AG10803 (cell line): Measurements from ENCODE around the gene GP1BB.
"Not testable (repeated sequence)": the region's sequence is repeated elsewhere in the genome, so short reads cannot be mapped to it uniquely, and the experiment has no call there.

Source experiments
- DNase-seq: peaks from one replicate; pipeline ENCODE4 v3.0.0; 2010; ENCODE audit warnings: low read depth
- H3K4me3 ChIP-seq: 2 replicates; pipeline ENCODE4 v1.5.1; 2011; ENCODE audit warnings: mild to moderate bottlenecking, low read length, control low read depth
- TF ChIP-seq, protein P1 (sequence below): conservative IDR thresholded peaks from 2 replicates; pipeline ENCODE4 v1.5.1; 2011; ENCODE audit warnings: mild to moderate bottlenecking, low read length, control low read depth, inconsistent platforms

GP1BB gene

DNA sequence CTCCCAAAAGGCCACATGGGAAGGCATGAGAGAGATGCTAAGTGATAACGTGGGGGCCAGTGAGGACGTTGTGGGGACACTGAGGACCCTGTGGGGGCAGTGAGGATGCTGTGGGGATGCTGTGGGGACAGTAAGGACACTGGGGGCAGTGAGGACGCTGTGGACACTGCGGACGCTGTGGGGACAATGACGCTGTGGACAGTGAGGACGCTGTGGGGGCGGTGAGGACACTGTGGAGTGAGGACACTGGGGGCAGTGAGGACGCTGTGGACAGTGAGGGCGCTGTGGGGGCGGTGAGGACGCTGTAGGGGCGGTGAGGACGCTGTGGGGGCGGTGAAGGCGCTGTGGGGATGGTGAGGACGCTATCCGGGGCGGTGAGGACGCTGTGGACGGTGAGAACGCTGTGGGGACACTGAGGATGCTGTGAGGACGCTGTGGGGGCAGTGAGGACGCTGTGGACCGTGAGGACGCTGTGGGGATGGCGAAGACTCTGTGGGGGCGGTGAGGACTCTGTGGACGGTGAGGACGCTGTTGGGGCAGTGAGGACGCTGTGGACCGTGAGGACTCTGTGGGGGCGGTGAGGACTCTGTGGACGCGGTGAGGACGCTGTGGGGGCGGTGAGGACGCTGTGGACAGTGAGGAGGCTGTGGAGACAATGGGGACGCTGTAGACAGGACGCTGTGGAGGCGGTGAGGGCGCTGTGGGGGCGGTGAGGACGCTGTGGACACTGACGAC, 1.8 kb downstream of the GP1BB start:
- no peak overlapping the region for H3K4me3 ChIP-seq
- no peak for DNase-seq
- TF ChIP-seq, protein P1, sequence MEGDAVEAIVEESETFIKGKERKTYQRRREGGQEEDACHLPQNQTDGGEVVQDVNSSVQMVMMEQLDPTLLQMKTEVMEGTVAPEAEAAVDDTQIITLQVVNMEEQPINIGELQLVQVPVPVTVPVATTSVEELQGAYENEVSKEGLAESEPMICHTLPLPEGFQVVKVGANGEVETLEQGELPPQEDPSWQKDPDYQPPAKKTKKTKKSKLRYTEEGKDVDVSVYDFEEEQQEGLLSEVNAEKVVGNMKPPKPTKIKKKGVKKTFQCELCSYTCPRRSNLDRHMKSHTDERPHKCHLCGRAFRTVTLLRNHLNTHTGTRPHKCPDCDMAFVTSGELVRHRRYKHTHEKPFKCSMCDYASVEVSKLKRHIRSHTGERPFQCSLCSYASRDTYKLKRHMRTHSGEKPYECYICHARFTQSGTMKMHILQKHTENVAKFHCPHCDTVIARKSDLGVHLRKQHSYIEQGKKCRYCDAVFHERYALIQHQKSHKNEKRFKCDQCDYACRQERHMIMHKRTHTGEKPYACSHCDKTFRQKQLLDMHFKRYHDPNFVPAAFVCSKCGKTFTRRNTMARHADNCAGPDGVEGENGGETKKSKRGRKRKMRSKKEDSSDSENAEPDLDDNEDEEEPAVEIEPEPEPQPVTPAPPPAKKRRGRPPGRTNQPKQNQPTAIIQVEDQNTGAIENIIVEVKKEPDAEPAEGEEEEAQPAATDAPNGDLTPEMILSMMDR = no peak

DNA sequence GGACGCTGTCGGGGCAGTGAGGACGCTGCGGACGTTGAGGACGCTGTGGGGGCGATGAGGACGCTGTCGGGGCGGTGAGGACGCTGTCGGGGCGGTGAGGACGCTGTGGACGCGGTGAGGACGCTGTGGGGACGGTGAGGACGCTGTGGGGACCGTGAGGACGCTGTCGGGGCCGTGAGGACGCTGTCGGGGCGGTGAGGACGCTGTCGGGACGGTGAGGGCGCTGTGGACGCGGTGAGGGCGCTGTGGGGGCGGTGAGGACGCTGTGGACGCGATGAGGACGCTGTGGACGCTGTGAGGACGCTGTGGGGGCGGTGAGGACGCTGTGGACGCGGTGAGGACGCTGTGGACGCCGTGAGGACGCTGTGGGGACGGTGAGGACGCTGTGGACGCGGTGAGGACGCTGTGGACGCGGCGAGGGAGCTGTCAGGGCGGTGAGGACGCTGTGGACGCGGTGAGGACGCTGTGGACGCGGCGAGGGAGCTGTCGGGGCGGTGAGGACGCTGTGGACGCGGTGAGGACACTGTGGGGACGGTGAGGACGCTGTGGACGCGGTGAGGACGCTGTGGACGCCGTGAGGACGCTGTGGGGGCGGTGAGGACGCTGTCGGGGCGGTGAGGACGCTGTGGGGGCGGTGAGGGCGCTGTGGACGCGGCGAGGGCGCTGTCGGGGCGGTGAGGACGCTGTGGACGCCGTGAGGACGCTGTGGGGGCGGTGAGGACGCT, 2.9 kb downstream of the GP1BB start:
- H3K4me3 ChIP-seq, DNase-seq: not testable (repeated sequence)

DNA sequence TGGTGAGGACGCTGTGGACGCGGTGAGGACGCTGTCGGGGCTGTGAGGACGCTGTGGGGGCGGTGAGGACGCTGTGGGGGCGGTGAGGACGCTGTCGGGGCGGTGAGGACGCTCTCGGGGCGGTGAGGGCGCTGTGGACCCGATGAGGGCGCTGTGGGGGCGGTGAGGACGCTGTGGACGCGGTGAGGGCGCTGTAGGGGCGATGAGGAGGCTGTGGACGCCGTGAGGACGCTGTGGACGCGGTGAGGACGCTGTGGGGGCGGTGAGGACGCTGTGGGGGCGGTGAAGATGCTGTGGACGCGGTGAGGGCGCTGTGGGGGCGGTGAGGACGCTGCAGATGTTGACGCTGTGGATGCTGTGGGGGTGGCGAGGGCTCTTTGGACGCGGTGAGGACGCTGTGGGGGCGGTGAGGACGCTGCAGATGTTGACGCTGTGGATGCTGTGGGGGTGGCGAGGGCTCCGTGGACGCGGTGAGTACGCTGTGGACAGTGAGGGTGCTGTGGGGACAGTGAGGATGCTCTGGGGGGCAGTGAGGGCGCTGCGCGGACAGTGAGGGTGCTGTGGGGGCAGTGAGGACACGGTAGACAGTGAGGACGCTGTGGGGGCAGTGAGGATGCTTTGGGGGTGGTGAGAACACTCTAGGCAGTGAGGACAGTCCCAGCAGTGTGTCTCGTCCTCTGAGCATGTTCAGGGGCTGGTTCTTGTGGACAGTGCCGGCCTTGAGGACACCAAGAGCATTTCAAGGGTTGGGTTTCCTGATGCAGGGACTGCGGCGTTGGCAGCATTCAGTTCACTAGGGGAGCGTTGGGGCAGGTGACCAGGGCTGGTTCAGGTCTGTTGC, 4.2 kb downstream of the GP1BB start:
- no peak for DNase-seq
- TF ChIP-seq, protein P1 = no peak

DNA sequence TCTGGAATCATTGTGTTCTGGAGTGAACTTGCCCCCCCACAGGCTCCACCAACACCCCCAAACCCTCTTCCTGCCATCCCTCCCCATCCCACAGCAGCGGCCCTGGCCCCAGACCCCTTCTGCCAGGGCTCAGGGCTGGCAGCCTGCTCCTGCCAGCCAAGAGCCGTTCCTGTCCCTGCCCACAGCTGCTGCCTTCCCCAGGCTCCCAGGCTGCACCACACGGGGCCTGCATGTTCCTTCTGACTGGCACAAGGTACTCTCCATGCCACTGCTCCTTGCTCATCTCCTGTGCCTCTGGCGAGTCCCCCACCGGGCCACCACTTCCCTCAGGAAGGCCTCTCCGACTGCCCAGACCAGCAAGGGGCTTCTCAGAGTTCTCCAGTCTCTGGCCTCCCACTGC, 4.9 kb downstream of the GP1BB start:
- no peak for DNase-seq
- TF ChIP-seq, protein P1 = no peak
- no peak overlapping the region for H3K4me3 ChIP-seq

More for the DNA sequence above, 4.2 kb downstream of the GP1BB start:
- no peak overlapping the region for H3K4me3 ChIP-seq

DNA sequence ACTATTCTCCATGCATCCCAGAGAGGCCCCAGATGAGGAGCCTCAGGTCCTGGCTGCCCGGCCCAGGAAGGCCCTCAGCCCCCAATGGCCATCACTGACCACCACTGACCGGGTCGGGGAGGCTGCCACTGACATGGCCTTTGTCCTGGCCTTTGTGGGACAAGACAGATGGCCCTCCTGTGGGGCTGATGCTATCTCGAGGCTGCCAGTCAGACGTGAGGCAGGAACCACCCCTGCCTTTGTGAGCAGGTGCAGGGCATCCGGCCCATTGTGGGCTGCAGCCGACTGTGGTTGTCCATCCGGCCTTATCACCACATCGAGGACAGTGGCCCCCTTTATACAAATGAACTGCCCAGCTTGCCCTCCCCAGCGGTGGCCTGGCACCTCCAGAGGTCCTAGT, 5.5 kb downstream of the GP1BB start:
- TF ChIP-seq, protein P1 = no peak
- no peak overlapping the region for H3K4me3 ChIP-seq
- no peak for DNase-seq

DNA sequence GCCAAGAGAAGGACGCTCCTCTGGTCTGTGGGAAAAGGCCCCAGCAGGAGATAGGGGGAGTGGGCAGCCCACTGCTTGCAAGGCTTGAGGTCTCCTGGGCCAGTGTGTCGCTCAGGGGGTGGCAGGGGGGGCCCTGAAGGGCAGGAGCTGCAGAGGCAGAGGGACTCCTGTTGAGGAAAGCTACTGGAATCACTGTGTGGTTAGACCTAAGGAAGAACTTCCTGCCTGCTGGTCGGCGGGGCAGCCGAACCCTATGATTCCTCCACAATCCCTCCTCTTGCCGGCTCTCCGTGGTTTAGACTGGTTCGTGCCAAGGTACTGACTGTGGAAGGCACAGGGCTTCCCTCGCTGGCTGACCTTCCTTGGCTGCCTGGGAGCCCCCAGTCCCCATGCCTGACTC, 6.2 kb downstream of the GP1BB start:
- H3K4me3 ChIP-seq = no peak overlapping the region
- TF ChIP-seq, protein P1 = no peak

DNA sequence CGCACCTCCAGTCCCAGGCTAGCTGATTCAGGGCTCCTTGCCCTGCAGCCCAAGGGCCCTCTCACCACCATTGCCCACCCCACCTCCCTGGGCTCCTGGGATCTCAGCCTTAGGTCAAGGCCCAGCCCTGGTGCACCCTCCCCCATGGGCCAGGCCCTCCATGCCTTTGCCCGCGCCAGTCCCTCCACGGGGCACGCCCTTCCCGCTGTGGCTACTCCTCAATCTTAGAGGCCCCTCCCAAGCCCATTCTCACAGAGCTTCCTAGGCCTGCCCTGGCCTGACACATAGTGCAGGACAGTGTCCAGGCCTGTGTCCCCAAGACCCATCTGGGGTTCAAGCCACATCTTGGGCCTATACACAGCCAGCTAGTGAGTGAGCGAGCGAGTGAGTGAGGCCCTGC, 6.9 kb downstream of the GP1BB start:
- no peak for DNase-seq
- H3K4me3 ChIP-seq = no peak overlapping the region
- TF ChIP-seq, protein P1 = no peak

More for the DNA sequence above, 6.2 kb downstream of the GP1BB start:
- no peak for DNase-seq
